ENCODE measurements around the gene PSMD3.

DNA sequence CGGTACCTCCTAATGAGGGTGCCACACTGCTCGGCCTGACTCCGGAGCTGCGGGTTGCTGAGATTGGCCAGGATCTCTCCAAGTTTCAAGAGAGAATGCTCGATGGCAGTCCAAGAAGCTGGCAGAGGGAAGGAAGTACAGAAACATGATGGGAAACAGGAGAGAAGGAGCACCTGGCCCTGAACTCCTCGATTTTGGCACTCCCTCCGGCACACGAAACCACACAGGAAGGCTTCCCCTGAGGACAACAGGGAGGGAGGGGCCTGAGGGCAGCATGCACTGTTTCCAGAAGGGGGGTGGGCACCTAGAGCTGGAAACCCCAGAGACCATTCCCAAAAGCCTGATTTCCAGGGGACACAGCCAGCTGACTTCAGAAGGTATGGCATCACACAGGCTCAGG is 52.7 kb downstream of the PSMD3 start:
- TF ChIP-seq, protein P1, sequence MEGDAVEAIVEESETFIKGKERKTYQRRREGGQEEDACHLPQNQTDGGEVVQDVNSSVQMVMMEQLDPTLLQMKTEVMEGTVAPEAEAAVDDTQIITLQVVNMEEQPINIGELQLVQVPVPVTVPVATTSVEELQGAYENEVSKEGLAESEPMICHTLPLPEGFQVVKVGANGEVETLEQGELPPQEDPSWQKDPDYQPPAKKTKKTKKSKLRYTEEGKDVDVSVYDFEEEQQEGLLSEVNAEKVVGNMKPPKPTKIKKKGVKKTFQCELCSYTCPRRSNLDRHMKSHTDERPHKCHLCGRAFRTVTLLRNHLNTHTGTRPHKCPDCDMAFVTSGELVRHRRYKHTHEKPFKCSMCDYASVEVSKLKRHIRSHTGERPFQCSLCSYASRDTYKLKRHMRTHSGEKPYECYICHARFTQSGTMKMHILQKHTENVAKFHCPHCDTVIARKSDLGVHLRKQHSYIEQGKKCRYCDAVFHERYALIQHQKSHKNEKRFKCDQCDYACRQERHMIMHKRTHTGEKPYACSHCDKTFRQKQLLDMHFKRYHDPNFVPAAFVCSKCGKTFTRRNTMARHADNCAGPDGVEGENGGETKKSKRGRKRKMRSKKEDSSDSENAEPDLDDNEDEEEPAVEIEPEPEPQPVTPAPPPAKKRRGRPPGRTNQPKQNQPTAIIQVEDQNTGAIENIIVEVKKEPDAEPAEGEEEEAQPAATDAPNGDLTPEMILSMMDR (IDR thresholded peaks at IDR 0.05): no peak
- no peak for TF ChIP-seq POLR2A (IDR thresholded peaks at IDR 0.05)
- no peak for TF ChIP-seq EP300 (IDR thresholded peaks at IDR 0.05)
